DOHH2 (cell line): ENCODE results near the gene SLC9A1.

Experiments
- EZH2phosphoT487 ChIP-seq: fragments of 200-600 bp; sonication (generic); IDR thresholded peaks from 2 replicates; pipeline ENCODE4 v1.6.1; 2017; ENCODE audit warnings: borderline replicate concordance, mild to moderate bottlenecking, antibody characterized with exemption, low read length, moderate library complexity, mixed read lengths
- TF ChIP-seq, protein P1 (sequence below): fragments of 200-600 bp; sonication (generic); IDR thresholded peaks from one replicate; pipeline ENCODE4 v1.5.1; 2014; ENCODE audit warnings: antibody characterized with exemption, mild to moderate bottlenecking, low read depth, low read length; ENCODE audit not compliant: poor library complexity, severe bottlenecking

DNA sequence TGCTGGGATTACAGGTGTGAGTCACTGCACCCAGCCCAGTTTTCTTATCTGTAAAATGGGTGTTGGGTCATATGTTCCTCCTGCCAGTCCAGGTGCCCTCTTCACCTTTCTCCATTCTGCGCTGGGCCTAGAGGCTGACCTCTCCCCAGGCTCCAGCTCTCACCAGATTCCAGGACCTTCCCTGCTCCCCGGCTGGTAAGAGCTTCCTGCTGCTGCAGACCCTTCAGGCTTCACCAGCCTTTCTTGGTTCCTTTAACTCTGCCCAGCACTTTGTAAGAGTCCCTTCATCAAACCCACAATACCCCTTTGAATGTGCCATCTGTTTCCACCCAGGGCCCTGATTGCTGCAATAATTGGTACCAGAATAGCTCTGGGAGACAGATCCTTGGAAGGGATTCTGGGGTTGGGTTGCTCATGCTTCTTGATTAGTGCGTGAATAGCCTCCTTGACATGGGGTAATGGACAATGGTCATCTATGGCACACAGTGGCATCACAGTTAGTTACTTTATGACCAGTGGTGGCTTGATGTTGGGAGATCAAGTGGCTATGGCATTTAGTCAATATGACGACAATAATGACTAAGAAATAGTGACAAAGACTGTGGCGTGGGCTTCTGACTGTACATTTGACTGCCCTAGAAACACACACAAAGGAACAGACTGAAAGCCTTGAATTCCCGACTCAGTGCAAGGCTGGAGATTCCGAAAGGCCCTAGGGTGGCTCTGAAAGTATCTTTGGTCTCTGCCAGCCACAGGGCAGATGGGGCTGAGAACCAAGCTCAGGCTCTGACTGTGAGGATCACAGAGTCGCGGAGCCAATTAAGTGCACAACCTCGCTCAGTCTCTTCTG, 67.3 kb downstream of the SLC9A1 start:
- TF ChIP-seq, protein P1, sequence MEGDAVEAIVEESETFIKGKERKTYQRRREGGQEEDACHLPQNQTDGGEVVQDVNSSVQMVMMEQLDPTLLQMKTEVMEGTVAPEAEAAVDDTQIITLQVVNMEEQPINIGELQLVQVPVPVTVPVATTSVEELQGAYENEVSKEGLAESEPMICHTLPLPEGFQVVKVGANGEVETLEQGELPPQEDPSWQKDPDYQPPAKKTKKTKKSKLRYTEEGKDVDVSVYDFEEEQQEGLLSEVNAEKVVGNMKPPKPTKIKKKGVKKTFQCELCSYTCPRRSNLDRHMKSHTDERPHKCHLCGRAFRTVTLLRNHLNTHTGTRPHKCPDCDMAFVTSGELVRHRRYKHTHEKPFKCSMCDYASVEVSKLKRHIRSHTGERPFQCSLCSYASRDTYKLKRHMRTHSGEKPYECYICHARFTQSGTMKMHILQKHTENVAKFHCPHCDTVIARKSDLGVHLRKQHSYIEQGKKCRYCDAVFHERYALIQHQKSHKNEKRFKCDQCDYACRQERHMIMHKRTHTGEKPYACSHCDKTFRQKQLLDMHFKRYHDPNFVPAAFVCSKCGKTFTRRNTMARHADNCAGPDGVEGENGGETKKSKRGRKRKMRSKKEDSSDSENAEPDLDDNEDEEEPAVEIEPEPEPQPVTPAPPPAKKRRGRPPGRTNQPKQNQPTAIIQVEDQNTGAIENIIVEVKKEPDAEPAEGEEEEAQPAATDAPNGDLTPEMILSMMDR: no peak
- TF ChIP-seq EZH2phosphoT487: no peak
